Coronary artery (tissue), 2 donors: ENCODE results near the gene RBL2.
"Not testable (repeated sequence)": the region's sequence is repeated elsewhere in the genome, so short reads cannot be mapped to it uniquely, and the experiment has no call there.

Source experiments
- DNase-seq: peaks from one replicate; pipeline ENCODE4 v3.0.0-alpha.2; 2017; ENCODE audit warnings: low spot score
- H3K27ac ChIP-seq, 2 donors: fragments of 200-600 bp; sonication (generic); one replicate each; pipeline ENCODE4 v1.5.1; 2016 to 2019
- H3K4me3 ChIP-seq: fragments of 200-600 bp; sonication (generic); 2 replicates; pipeline ENCODE4 v1.5.1; 2016; ENCODE audit warnings: mild to moderate bottlenecking, moderate library complexity
- TF ChIP-seq, protein P1 (sequence below): fragments of 200-600 bp; sonication (generic); IDR thresholded peaks from one replicate; pipeline ENCODE4 v1.5.1; 2019; ENCODE audit warnings: antibody characterized with exemption

Gene RBL2, protein sequence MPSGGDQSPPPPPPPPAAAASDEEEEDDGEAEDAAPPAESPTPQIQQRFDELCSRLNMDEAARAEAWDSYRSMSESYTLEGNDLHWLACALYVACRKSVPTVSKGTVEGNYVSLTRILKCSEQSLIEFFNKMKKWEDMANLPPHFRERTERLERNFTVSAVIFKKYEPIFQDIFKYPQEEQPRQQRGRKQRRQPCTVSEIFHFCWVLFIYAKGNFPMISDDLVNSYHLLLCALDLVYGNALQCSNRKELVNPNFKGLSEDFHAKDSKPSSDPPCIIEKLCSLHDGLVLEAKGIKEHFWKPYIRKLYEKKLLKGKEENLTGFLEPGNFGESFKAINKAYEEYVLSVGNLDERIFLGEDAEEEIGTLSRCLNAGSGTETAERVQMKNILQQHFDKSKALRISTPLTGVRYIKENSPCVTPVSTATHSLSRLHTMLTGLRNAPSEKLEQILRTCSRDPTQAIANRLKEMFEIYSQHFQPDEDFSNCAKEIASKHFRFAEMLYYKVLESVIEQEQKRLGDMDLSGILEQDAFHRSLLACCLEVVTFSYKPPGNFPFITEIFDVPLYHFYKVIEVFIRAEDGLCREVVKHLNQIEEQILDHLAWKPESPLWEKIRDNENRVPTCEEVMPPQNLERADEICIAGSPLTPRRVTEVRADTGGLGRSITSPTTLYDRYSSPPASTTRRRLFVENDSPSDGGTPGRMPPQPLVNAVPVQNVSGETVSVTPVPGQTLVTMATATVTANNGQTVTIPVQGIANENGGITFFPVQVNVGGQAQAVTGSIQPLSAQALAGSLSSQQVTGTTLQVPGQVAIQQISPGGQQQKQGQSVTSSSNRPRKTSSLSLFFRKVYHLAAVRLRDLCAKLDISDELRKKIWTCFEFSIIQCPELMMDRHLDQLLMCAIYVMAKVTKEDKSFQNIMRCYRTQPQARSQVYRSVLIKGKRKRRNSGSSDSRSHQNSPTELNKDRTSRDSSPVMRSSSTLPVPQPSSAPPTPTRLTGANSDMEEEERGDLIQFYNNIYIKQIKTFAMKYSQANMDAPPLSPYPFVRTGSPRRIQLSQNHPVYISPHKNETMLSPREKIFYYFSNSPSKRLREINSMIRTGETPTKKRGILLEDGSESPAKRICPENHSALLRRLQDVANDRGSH

DNA sequence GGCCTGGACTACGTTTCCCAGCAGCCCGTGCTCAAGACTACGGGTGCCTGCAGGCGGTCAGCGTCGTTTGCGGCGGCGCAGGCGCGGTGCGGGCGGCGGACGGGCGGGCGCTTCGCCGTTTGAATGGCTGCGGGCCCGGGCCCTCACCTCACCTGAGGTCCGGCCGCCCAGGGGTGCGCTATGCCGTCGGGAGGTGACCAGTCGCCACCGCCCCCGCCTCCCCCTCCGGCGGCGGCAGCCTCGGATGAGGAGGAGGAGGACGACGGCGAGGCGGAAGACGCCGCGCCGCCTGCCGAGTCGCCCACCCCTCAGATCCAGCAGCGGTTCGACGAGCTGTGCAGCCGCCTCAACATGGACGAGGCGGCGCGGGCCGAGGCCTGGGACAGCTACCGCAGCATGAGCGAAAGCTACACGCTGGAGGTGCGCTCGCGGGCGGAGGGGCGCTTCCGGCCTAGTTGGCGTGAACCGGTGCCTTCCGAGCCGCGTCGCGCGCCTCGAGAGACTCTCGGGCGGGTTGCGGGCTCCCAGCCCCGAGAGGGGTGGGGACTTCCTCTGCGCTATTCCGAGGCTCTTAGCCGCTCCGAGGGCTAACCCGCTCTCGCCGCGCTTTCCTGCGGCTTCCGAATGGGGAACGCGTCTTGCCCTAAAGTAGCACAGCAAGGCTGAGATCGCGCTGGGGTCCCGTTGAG, at the start of gene RBL2:
Gene RBL2, plus strand, starts transcription at position 95 of the 689 bp plus-strand sequence. Its CDS starts 86 bp downstream, at position 181.
- peak; percentile 89 for DNase-seq
- TF ChIP-seq, protein P1, sequence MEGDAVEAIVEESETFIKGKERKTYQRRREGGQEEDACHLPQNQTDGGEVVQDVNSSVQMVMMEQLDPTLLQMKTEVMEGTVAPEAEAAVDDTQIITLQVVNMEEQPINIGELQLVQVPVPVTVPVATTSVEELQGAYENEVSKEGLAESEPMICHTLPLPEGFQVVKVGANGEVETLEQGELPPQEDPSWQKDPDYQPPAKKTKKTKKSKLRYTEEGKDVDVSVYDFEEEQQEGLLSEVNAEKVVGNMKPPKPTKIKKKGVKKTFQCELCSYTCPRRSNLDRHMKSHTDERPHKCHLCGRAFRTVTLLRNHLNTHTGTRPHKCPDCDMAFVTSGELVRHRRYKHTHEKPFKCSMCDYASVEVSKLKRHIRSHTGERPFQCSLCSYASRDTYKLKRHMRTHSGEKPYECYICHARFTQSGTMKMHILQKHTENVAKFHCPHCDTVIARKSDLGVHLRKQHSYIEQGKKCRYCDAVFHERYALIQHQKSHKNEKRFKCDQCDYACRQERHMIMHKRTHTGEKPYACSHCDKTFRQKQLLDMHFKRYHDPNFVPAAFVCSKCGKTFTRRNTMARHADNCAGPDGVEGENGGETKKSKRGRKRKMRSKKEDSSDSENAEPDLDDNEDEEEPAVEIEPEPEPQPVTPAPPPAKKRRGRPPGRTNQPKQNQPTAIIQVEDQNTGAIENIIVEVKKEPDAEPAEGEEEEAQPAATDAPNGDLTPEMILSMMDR = no peak
- Histone ChIP-seq H3K4me3 (peak within 1 kb of the TSS; percentile 94), H3K27ac (peak within 1 kb of the TSS; percentile 89 to 98)

DNA sequence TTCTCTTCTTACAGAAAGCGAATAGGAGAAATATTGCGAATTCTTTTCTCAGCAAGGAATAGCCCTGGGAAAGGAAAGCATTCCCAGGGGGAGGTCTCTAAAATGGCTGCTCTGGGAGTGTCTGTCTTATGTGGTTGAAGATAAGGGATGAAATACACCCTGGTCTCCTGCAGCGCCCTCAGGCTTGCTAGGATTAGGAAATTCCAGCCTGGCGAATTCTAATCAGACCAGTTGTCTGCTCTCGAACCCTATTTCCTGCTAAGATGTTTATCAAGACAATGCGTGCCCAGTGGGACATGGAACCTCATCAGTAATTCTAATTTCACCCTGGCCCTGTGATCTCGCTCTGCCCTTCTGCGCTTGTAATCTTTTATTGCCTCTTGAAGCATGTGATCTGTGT, 49.7 kb upstream of the RBL2 start:
- not testable (repeated sequence) for DNase-seq, H3K4me3 ChIP-seq, H3K27ac ChIP-seq

DNA sequence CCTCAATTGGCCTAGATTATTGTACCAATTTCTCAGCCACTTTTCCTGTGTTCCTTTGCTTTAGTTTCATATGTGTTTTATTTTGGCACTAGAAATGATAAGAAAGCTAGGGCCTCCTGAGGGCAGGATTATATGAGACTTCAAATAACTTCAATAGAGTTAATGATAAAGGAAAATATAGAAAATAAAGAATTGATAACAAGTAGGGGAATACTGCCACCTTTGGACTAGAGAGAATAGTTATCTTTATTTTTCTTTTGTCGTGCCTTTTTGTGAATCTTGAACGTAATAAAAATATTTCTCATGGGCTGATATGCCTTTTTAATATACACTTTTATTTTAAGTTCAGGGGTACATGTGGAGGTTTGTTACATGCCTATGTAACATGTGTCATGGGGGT, 29.3 kb upstream of the RBL2 start:
- H3K27ac ChIP-seq = no peak overlapping the region
- DNase-seq = no peak
- TF ChIP-seq, protein P1 = no peak
- H3K4me3 ChIP-seq = no peak overlapping the region

DNA sequence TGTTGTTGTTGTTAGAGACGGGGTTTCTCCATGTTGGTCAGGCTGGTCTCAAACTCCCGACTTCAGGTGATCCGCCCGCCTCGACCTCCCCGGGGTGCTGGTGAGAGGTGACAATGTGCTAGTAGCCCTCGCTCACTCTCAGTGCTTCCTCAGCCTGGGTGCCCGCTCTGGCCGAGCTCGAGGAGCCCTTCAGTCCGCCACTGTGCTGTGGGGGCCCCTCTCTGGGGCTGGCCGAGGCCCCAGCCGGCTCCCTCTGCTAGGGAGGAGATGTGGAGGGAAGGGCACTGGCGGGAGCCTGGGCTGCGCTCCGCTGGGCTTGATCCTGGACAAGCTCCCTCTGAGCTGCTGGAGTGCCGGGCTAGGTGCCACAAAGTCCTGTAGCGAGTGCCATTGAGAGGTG, 21.7 kb upstream of the RBL2 start:
- Histone ChIP-seq H3K27ac (no peak overlapping the region), H3K4me3 (no peak overlapping the region)
- TF ChIP-seq, protein P1 = no peak
- no peak for DNase-seq

DNA sequence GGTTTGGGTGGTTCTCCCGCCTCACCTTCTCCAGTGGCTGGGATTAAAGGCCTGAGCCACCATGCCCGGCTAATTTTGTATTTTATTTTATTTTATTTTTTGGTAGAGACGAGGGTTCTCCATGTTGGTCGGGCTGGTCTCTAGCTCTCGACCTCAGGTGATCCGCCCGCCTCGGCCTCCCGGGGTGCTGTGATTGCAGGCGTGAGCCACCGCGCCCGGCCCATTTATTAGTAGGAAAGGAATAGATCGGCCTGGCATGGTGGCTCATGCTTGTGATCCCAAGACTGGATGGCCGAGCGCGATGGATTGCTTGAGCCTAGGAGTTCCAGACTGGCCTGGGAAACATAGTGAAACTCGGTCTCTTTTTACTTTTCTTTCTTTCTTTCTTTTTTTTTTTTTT, 20.4 kb upstream of the RBL2 start:
- Histone ChIP-seq H3K27ac (no peak overlapping the region), H3K4me3 (no peak overlapping the region)
- TF ChIP-seq, protein P1 = no peak
- DNase-seq = no peak

DNA sequence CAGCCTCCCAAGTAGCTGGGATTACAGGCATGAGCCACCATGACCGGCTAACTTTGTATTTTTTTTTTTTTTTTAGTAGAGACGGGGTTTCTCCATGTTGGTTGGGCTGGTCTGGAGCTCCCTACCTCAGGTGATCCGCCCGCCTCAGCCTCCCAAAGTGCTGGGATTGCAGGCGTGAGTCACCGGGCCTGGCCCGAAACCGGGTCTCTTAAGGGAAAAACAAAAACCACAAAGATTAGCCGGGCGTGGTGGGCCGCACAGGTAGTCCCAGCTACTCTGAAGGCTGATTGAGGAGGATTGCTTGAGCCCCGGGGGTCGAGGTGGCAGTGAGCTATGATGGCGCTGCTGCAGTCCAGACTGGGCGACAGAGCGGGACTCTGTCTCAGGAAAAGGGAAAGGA, 19.9 kb upstream of the RBL2 start:
- Histone ChIP-seq H3K27ac (no peak overlapping the region), H3K4me3 (no peak overlapping the region)
- TF ChIP-seq, protein P1 = no peak
- no peak for DNase-seq

DNA sequence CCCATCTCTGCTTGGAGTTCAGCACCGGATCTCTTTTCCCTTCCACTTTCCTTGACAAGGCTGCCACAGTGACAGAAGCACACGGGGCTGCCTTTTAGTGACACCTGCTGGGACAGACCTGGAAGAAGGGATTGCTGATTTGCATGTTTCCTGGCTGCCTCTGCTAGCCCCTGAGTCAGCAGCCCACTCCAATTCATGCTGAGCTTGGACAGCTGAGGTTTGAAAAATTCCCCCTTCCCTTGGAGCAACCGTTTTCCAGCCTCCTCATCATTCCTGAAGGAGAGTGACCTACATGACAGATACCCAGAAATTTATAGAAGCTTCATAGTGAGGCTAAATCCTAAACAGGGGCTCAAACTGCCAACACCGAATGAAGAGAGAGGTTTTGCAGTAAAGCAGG, 18.8 kb upstream of the RBL2 start:
- H3K4me3 ChIP-seq = no peak overlapping the region
- TF ChIP-seq, protein P1 = no peak
- DNase-seq = no peak
- H3K27ac ChIP-seq = no peak overlapping the region
